HFFc6 (cell line): Measurements from ENCODE around the gene ZNF592. TPM values are rescaled to one million over a fixed set of nuclear protein-coding genes. Genes with fewer than 3 reads are reported as not detected.
A peak's percentile ranks its signal among the peaks of the same experiment; 100 is the strongest.

ENCODE experiments used
- DNase-seq: peaks from one replicate; pipeline ENCODE4 v3.0.0-alpha.2; 2018
- H3K27ac Mint-ChIP-seq: 2 replicates; pipeline ENCODE4 v1.8.0; 2020; ENCODE audit warnings: mild to moderate bottlenecking, mixed read lengths
- H3K27me3 Mint-ChIP-seq: 2 replicates; pipeline ENCODE4 v1.8.0; 2021; ENCODE audit warnings: mild to moderate bottlenecking, moderate library complexity, mixed read lengths; ENCODE audit not compliant: insufficient read depth
- H3K36me3 Mint-ChIP-seq: 2 replicates; pipeline ENCODE4 v1.8.0; 2021; ENCODE audit warnings: low read depth, mixed read lengths
- H3K4me1 Mint-ChIP-seq: 2 replicates; pipeline ENCODE4 v1.8.0; 2020; ENCODE audit warnings: low read depth, mixed read lengths
- H3K4me3 Mint-ChIP-seq: 2 replicates; pipeline ENCODE4 v1.8.0; 2020; ENCODE audit warnings: mild to moderate bottlenecking, moderate library complexity, mixed read lengths
- H3K9me3 Mint-ChIP-seq: 2 replicates; pipeline ENCODE4 v1.8.0; 2020; ENCODE audit warnings: mild to moderate bottlenecking, mixed read lengths
- total RNA-seq, 6 experiments: library from RNA; stranded (reverse); fragmentation: NEBNext Ultra II Directional; extraction: Animal tissue kit (Norgen Biotek cat#: 25700); gene quantifications; 2 replicates in 1 of 6; 3 replicates in 5 of 6; pipeline ENCODE4 v1.2.3, GENCODE V29; 2021
- TF ChIP-seq, protein P1 (sequence below): fragments of 200-600 bp; sonication (generic); IDR thresholded peaks from 2 replicates; pipeline ENCODE4 v1.5.0; 2021; ENCODE audit warnings: antibody characterized with exemption, mild to moderate bottlenecking

Gene ZNF592
- total RNA-seq, 6 experiments from 2014 or later: 15.4 to 19.0 (median 17.6) TPM

DNA sequence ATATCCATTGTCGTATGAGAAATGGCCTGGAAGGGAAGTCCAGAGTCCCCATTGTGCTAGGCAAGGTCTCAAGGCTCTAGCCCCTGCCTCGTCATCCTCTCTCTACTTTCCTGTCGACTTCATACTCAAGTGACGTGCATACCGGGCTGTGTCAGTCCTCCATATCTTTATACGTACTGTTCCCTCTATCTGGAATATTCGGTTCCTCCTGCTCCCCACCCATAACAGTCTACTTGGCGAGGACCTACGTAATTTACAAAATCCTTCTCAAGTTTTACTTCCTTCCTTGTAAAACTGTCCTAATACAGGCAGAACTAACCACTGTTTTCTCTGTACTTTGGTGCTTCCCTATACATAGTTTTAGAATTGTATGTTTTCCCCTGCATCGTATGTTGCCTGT, 66.5 kb downstream of the ZNF592 start:
- TF ChIP-seq, protein P1, sequence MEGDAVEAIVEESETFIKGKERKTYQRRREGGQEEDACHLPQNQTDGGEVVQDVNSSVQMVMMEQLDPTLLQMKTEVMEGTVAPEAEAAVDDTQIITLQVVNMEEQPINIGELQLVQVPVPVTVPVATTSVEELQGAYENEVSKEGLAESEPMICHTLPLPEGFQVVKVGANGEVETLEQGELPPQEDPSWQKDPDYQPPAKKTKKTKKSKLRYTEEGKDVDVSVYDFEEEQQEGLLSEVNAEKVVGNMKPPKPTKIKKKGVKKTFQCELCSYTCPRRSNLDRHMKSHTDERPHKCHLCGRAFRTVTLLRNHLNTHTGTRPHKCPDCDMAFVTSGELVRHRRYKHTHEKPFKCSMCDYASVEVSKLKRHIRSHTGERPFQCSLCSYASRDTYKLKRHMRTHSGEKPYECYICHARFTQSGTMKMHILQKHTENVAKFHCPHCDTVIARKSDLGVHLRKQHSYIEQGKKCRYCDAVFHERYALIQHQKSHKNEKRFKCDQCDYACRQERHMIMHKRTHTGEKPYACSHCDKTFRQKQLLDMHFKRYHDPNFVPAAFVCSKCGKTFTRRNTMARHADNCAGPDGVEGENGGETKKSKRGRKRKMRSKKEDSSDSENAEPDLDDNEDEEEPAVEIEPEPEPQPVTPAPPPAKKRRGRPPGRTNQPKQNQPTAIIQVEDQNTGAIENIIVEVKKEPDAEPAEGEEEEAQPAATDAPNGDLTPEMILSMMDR: no peak
- Mint-ChIP-seq H3K36me3 (peaks cover 9% of the 10 kb centered on the region; the same call in 1 of the 2 replicates), H3K4me3 (no peak overlapping the region), H3K4me1 (peaks cover 25% of the 10 kb centered on the region), H3K27me3 (peaks cover 7% of the 10 kb centered on the region), H3K27ac (no peak overlapping the region), H3K9me3 (no peaks in the 10 kb centered on the region)
- DNase-seq: no peak

DNA sequence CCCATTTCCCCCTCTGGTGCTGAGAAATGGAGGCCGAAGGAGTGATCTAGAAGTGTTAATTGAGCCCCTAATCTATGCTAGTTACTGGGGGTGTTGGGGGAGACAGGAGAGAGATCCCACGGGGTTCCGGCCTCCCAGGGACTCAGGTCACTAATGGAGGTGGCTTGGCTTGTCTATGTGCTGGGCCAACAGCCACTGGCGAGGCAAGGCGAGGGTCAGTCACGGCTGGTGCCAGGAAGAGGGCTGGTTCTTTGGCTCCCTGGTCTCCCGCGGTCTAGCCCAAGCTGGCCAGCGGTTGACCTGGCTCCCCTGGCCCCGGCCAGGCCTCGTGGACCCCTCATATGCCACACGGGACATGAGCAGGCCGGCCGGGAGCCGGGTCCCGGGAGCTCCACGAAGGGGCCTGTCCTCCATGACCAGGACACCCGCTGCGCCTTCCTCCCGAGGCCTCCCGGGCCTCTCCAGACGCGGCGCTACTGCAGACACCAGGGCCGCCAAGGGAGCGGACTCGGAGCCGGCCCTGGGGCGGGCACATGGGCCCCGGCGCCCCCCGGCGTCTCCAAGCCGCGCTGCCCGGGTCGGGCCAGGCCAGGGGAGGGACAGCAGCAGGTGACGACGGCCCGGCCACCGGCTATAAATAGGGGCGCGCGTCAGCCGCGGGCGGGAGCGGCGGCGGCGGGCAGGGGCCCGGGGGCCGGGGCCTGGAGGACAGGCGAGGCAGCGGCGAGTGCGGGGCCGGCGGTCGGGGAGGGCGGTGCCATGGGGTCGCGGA, 68.5 kb downstream of the ZNF592 start, which contains the start of gene ALPK3:
Gene ALPK3 (plus strand): TSS at position 663 of the 772 bp plus-strand sequence. CDS start 97 bp downstream, at position 760.
- Mint-ChIP-seq H3K27me3 (peaks cover 7% of the 10 kb centered on the region), H3K4me3 (0 out of 2 replicates have a peak within 1 kb of the TSS, but pooled peaks have one; percentile 16), H3K36me3 (no peaks in the 10 kb centered on the region), H3K4me1 (peaks cover 14% of the 10 kb centered on the region), H3K9me3 (no peaks in the 10 kb centered on the region), H3K27ac (no peak within 1 kb of the TSS)
- no peak for DNase-seq
- TF ChIP-seq, protein P1: no peak

DNA sequence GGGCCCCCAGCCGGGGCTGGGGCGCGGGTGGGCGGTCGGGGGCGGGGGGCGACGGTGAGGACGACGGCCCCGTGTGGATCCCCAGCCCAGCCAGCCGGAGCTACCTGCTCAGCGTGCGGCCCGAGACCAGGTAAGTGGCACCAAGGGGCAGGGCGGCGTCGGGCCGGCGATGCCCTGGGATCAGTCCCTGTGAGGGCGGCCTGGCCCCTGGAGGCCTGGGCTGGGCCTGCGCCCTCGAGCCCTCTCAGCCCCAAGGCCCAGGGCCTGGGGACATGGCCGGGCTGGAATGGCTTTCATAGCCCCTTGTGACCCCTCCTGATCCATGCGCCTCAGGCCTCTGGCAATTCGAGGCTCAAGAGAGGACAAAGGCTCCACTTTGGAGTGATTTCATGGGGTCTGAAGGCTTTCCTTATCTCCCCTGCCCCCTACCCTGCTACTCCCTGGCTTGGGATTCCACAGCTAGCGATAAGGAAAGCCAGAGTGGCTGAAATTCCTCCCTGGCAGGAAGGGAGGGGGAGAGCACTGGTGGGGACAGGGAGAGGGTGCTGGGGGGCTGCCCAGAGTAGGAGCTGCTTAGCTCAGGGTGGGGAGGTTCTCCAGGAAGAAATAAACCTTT, 69.2 kb downstream of the ZNF592 start:
- no peaks in the 10 kb centered on the region for H3K36me3 Mint-ChIP-seq
- TF ChIP-seq, protein P1: no peak
- peaks cover 9% of the 10 kb centered on the region for H3K27me3 Mint-ChIP-seq
- no peaks in the 10 kb centered on the region for H3K9me3 Mint-ChIP-seq
- H3K4me3 Mint-ChIP-seq: no peak overlapping the region
- no peak for DNase-seq
- H3K4me1 Mint-ChIP-seq: peaks cover 14% of the 10 kb centered on the region
- no peak overlapping the region for H3K27ac Mint-ChIP-seq

DNA sequence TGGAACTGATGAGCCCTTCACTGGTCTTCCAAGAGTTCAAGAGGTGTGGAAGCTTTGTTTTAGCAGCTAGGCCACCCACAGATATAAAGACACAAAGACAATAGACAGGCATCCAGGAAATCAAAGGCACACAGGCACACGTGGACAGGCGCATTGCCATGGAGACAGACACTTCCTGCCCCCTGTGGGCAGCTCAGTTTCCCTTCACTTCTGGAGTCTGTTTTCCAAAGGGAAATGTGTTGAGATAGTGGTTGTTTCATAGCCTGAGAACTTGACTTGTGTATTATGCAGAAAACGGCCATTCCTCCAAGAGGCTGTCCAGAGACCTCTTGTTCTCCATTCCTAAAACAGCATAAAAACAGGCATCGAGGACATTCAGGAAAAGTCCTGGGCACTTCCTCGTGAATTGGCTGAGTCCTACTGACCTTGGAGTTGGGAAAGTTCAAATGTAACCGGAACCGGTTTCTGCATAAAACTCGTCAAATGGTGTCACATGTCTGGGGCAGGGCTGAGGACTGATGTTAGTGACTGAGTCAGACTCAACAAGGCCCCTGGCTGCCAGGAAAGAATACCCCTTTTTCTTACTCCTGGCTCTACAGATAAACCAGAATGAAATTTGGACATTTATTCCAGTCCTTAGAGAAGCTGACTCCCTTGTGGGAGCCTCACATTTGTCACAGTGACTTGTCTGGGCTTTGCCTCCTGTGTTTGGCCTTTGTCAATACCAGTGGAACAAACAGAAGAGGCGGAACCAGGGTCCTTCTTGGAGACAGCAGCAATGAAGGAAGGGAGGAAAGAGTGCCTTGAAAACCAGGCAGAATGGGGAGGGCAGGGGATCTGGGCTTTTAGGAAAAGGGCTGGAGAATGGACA, 70.1 kb downstream of the ZNF592 start:
- Mint-ChIP-seq H3K36me3 (no peaks in the 10 kb centered on the region), H3K4me1 (peaks cover 14% of the 10 kb centered on the region), H3K9me3 (no peaks in the 10 kb centered on the region), H3K4me3 (no peak overlapping the region), H3K27ac (no peak overlapping the region), H3K27me3 (peaks cover 5% of the 10 kb centered on the region)
- TF ChIP-seq, protein P1: peak; percentile 25
- DNase-seq: no peak

DNA sequence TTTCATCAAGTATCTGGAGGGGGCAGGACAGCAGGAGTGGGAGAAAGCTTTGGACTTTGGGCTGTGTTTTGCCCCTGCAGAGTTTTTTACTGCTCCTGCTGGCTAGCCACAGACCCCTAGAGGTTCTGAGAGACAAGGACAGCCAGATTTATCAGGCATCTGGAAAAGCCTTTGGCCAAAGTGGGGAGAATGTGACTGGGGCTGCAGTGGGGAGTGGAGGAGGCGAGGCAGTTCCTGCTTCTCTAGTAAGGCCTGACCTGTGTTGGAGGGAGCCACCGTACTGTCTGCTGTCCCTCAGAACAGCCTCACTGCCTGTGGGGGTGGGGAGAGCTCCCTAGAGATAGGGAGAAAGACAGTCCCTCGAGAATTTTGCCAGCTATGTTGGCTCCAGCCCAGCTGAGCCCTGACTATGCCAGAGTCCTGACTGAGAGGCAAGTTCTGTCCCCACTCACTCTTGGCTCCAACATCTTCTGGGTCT, 70.9 kb downstream of the ZNF592 start:
- no peaks in the 10 kb centered on the region for H3K36me3 Mint-ChIP-seq
- no peak overlapping the region for H3K4me3 Mint-ChIP-seq
- no peak for DNase-seq
- H3K27ac Mint-ChIP-seq: no peak overlapping the region
- H3K27me3 Mint-ChIP-seq: peaks cover 7% of the 10 kb centered on the region
- peaks cover 14% of the 10 kb centered on the region for H3K4me1 Mint-ChIP-seq
- H3K9me3 Mint-ChIP-seq: no peaks in the 10 kb centered on the region
- TF ChIP-seq, protein P1: 0 out of 2 replicates have a peak, but pooled peaks have one; percentile 15
